ENCODE data around the gene CELF5.
"Not testable (repeated sequence)": the region's sequence is repeated elsewhere in the genome, so short reads cannot be mapped to it uniquely, and the experiment has no call there.

The CELF5 gene

GRCh38 chr19:3276341-3276799, 51.9 kb downstream of the CELF5 start:
- DNase-seq, result no peak

- DNase-seq, result no peak
Measured at GRCh38 chr19:3277649-3278048, 53.2 kb downstream of the CELF5 start.

- DNase-seq, result no peak
Measured at GRCh38 chr19:3278294-3278693, 53.8 kb downstream of the CELF5 start.

- no peak for DNase-seq
Measured at GRCh38 chr19:3278749-3279148, 54.3 kb downstream of the CELF5 start.

- DNase-seq, result no peak
Measured at GRCh38 chr19:3279306-3279705, 54.8 kb downstream of the CELF5 start.

- DNase-seq, result no peak
Measured at GRCh38 chr19:3281026-3281425, 56.6 kb downstream of the CELF5 start.

GRCh38 chr19:3282155-3282554, 57.7 kb downstream of the CELF5 start:
- DNase-seq, result no peak

- no peak for DNase-seq
Measured at GRCh38 chr19:3282564-3282963, 58.1 kb downstream of the CELF5 start.

GRCh38 chr19:3283246-3283751, 58.8 kb downstream of the CELF5 start:
- no peak for DNase-seq

- no peak for DNase-seq
Measured at GRCh38 chr19:3283886-3284657, 59.6 kb downstream of the CELF5 start.

GRCh38 chr19:3284759-3285646, 60.5 kb downstream of the CELF5 start:
- peak; percentile 26 for DNase-seq

- no peak for DNase-seq
Measured at GRCh38 chr19:3285647-3286176, 61.3 kb downstream of the CELF5 start.

GRCh38 chr19:3287814-3288213, 63.4 kb downstream of the CELF5 start:
- DNase-seq, result no peak

- not testable (repeated sequence) for DNase-seq
Measured at GRCh38 chr19:3288437-3288836, 64.0 kb downstream of the CELF5 start.

- DNase-seq, result no peak
Measured at GRCh38 chr19:3289971-3290569, 65.6 kb downstream of the CELF5 start.

- DNase-seq, result not testable (repeated sequence)
Measured at GRCh38 chr19:3290858-3291257, 66.4 kb downstream of the CELF5 start.

- DNase-seq, result no peak
Measured at GRCh38 chr19:3291644-3292043, 67.2 kb downstream of the CELF5 start.

GRCh38 chr19:3292958-3293529, 68.6 kb downstream of the CELF5 start:
- DNase-seq, result no peak

GRCh38 chr19:3293560-3293959, 69.1 kb downstream of the CELF5 start:
- DNase-seq, result no peak

- DNase-seq, result no peak
Measured at GRCh38 chr19:3294080-3294850, 69.8 kb downstream of the CELF5 start.

GRCh38 chr19:3295581-3295980, 71.1 kb downstream of the CELF5 start:
- no peak for DNase-seq

- no peak for DNase-seq
Measured at GRCh38 chr19:3296034-3296433, 71.6 kb downstream of the CELF5 start.
